Hindlimb muscle (tissue), 1 donor: ENCODE results near the gene ATF1. TPM values are rescaled to one million over a fixed set of nuclear protein-coding genes. Genes with fewer than 3 reads are reported as not detected.
"Not testable (repeated sequence)": the region's sequence is repeated elsewhere in the genome, so short reads cannot be mapped to it uniquely, and the experiment has no call there.

Source experiments
- DNase-seq: peaks from one replicate; pipeline ENCODE4 v3.0.0-alpha.2; 2013
- polyA plus RNA-seq: library from polyadenylated mRNA; unstranded; fragments of 120-200 nt; gene quantifications from one replicate; pipeline ENCODE4 v1.2.1, GENCODE V29; 2013; ENCODE audit not compliant: insufficient read length

The ATF1 gene
- polyA plus RNA-seq, 1 donor = 30.8 TPM

- DNase-seq = not testable (repeated sequence)
These were observed 105.0 kb downstream of the ATF1 start for GRCh38 chr12:50868881-50869280.

Other genes starting within 250 kb of the ATF1 start
- 0.18 TPM for gene TMPRSS12, start 78.8 kb downstream of the ATF1 start, polyA plus RNA-seq
- not detected for gene HIGD1C, start 188.4 kb downstream of the ATF1 start, polyA plus RNA-seq